ENCODE results near the gene ABCA9. TPM values are rescaled to one million over a fixed set of nuclear protein-coding genes. Genes with fewer than 3 reads are reported as not detected.

The ABCA9 gene
- polyA plus RNA-seq, 3 donors: 0.02 to 0.49 TPM; not detected in 1

DNA sequence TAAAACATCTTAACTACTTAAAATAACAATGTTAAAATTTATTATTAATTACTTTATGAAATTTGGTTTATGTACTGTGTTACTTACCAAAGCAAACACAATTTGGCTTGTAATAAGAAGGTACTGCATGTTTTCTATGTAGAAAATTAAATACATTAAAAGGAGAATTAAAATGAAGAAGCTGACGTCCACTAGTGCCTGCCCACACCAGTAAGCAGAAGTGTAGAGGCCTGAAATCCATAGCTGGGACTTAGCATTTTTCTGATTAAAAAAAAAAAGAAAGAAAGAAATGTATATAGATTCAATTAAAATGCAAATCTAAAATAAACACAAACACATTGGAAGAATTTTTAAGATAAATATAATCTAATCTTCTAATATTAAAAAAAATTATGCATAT is 35.8 kb upstream of the ABCA9 start:
- H3K36me3 ChIP-seq (replicated peaks in 1 of 2; ENCODE audit: control insufficient read depth in 1 of 2, insufficient read depth in 2 of 2, low read length in 2 of 2): no peaks in the 10 kb centered on the region
- Mint-ChIP-seq H3K4me1 (peaks cover 59% of the 10 kb centered on the region), H3K4me3 (no peak overlapping the region), H3K9me3 (peaks cover 0 to 3% (median 0%) of the 10 kb centered on the region in 7 donors), H3K36me3 (no peaks in the 10 kb centered on the region), H3K27ac (no peak overlapping the region), H3K27me3 (ENCODE audit: low read depth in 3 of 3) (no peaks in the 10 kb centered on the region)
- intact Hi-C loops (cut with micrococcal nuclease): loop anchor here in 1 of 2 donors (5.0 kb wide), 1 partner anchor 71 kb away; no protein-coding TSS in a partner anchor
- H3K4me1 ChIP-seq (ENCODE audit: control insufficient read depth in 1 of 2, insufficient read depth in 2 of 2, low read length in 2 of 2): peaks cover 61 to 82% of the 10 kb centered on the region in 2 donors
- peak in 2 of 3 donors; percentile 22 to 36 for DNase-seq
- H4K20me1 ChIP-seq (ENCODE audit: insufficient read depth, low read length): no peaks in the 10 kb centered on the region
- H3K9ac ChIP-seq (ENCODE audit: insufficient read depth, low read length, poor library complexity, severe bottlenecking): no peak overlapping the region
- H3K9me3 ChIP-seq (replicated peaks in 1 of 2; ENCODE audit: control insufficient read depth in 1 of 2, insufficient read depth in 1 of 2, low read length in 2 of 2): no peaks in the 10 kb centered on the region
- H3K27ac ChIP-seq (ENCODE audit: low read depth in 1 of 2, low read length in 2 of 2): no peak overlapping the region
- TF ChIP-seq, protein P1, sequence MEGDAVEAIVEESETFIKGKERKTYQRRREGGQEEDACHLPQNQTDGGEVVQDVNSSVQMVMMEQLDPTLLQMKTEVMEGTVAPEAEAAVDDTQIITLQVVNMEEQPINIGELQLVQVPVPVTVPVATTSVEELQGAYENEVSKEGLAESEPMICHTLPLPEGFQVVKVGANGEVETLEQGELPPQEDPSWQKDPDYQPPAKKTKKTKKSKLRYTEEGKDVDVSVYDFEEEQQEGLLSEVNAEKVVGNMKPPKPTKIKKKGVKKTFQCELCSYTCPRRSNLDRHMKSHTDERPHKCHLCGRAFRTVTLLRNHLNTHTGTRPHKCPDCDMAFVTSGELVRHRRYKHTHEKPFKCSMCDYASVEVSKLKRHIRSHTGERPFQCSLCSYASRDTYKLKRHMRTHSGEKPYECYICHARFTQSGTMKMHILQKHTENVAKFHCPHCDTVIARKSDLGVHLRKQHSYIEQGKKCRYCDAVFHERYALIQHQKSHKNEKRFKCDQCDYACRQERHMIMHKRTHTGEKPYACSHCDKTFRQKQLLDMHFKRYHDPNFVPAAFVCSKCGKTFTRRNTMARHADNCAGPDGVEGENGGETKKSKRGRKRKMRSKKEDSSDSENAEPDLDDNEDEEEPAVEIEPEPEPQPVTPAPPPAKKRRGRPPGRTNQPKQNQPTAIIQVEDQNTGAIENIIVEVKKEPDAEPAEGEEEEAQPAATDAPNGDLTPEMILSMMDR (IDR thresholded peaks at IDR 0.05): no peak
- H3K79me2 ChIP-seq (ENCODE audit: insufficient read depth, low read length): no peaks in the 10 kb centered on the region
- H2AFZ ChIP-seq (ENCODE audit: insufficient read depth, low read depth, low read length, poor library complexity, severe bottlenecking): no peak overlapping the region
- no peak overlapping the region for H3K4me2 ChIP-seq (replicated peaks; ENCODE audit: extremely low read depth, low read length, poor library complexity, severe bottlenecking)
- no CpG with 5 or more reads among the region's 1 CpG for WGBS (ENCODE audit: insufficient coverage)
- no peak overlapping the region for H3K4me3 ChIP-seq (replicated peaks in 1 of 3; ENCODE audit: low read depth in 2 of 3, low read length in 3 of 3)
- no peaks in the 10 kb centered on the region for H3K27me3 ChIP-seq (ENCODE audit: control insufficient read depth in 2 of 2, insufficient read depth in 2 of 2, low read length in 2 of 2)

- H3K4me3 Mint-ChIP-seq: no peak overlapping the region
- Histone ChIP-seq H3K36me3 (replicated peaks in 1 of 2; ENCODE audit: control insufficient read depth in 1 of 2, insufficient read depth in 2 of 2, low read length in 2 of 2) (no peaks in the 10 kb centered on the region), H3K27me3 (ENCODE audit: control insufficient read depth in 2 of 2, insufficient read depth in 2 of 2, low read length in 2 of 2) (no peaks in the 10 kb centered on the region), H3K9me3 (replicated peaks in 1 of 2; ENCODE audit: control insufficient read depth in 1 of 2, insufficient read depth in 1 of 2, low read length in 2 of 2) (no peaks in the 10 kb centered on the region), H3K4me2 (replicated peaks; ENCODE audit: extremely low read depth, low read length, poor library complexity, severe bottlenecking) (no peak overlapping the region), H3K9ac (ENCODE audit: insufficient read depth, low read length, poor library complexity, severe bottlenecking) (no peak overlapping the region), H3K4me3 (replicated peaks in 1 of 3; ENCODE audit: low read depth in 2 of 3, low read length in 3 of 3) (peak overlapping the region in 1 of 3 experiments; percentile 64), H3K79me2 (ENCODE audit: insufficient read depth, low read length) (no peaks in the 10 kb centered on the region), H3K27ac (ENCODE audit: low read depth in 1 of 2, low read length in 2 of 2) (peak overlapping the region in 1 of 2 donors; percentile 82), H4K20me1 (ENCODE audit: insufficient read depth, low read length) (no peaks in the 10 kb centered on the region), H2AFZ (ENCODE audit: insufficient read depth, low read depth, low read length, poor library complexity, severe bottlenecking) (no peak overlapping the region), H3K4me1 (ENCODE audit: control insufficient read depth in 1 of 2, insufficient read depth in 2 of 2, low read length in 2 of 2) (peaks cover 52 to 61% of the 10 kb centered on the region in 2 donors)
- peaks cover 56% of the 10 kb centered on the region for H3K4me1 Mint-ChIP-seq
- H3K27me3 Mint-ChIP-seq (ENCODE audit: low read depth in 3 of 3): no peaks in the 10 kb centered on the region
- WGBS (ENCODE audit: insufficient coverage): no CpG with 5 or more reads among the region's 2 CpGs
- peaks cover 0 to 3% (median 2%) of the 10 kb centered on the region in 7 donors for H3K9me3 Mint-ChIP-seq
- TF ChIP-seq, protein P1 (IDR thresholded peaks at IDR 0.05): no peak
- intact Hi-C loops (cut with micrococcal nuclease): no loop called here
- H3K36me3 Mint-ChIP-seq: peaks cover 0 to 4% of the 10 kb centered on the region in 2 donors
- peak overlapping the region in 6 of 7 donors; percentile 10 to 85 (median 56) for H3K27ac Mint-ChIP-seq
- no peak for DNase-seq
These were observed 33.3 kb upstream of the ABCA9 start for GRCh38 chr17:69093995-69094394.

All from CD14-positive monocyte (primary cell).